Measurements from ENCODE around the gene MAOA.
"Not testable (repeated sequence)": the region's sequence is repeated elsewhere in the genome, so short reads cannot be mapped to it uniquely, and the experiment has no call there.

The MAOA gene

DNA sequence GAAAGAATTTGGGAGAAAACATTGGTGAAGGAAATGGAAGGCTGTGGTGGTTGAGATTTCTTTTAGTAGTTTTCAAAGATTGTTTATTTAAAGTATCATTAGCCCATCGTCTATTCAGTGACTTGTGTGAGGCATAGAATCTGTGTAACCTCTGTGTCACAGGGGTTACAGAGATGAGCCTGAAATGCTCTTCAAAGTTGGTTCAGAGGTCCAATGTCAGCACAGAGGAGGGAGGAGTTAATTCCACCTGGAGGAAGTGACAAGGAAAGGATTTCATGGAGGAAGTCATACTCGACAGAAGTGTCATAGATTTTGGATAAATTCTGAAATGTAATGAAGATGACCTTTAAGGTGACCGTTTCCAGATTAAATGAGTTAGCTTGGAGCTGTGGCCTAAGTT, 8.2 kb downstream of the MAOA start:
- DNase-seq = no peak

DNA sequence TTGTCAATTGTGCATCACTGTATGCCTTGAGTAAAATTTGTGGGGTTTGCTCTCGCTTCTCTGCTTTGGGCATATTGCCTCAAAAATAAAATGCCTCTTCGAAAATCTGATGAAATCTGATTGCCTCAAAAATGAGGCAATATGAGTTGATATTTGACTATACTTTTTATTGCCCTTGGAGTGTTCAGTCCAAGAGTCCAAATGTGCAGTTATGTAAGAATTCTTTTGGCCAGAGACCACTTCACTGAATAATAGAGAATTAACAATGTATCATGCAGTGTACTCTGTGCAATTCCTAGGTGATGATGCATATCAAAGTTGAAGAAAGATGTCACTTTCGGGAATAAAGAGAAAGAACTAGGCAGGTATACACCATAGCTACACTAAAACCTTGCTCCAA, 8.6 kb downstream of the MAOA start:
- no peak for DNase-seq

DNA sequence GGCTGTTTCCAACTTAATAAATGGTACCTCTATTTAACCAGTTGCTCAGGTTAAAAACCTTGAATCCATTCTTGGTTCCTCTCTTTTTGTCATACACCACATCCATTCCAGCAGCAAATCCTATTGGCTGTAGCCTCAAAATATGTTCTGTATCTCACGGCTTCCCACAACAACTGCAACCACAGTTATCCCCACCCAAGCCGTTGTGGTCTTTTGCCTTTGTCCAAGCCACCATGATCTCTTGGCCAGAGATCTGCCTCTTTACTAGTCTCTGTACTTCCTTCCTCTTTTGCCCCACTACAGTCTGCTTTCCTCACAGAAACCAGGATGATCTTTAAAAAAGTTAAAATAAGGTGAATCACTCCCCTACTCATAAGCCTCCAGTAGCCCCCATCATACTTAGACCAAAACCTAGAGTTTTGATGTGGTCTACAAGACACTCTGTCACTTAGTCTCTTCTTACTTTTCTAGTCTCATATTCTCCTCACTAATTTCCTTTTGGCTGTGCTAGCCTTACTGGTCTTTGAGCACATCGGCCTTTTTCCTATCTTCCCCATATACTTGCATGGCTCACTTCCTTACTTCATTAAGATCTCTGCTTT, 10.3 kb downstream of the MAOA start:
- no peak for DNase-seq

DNA sequence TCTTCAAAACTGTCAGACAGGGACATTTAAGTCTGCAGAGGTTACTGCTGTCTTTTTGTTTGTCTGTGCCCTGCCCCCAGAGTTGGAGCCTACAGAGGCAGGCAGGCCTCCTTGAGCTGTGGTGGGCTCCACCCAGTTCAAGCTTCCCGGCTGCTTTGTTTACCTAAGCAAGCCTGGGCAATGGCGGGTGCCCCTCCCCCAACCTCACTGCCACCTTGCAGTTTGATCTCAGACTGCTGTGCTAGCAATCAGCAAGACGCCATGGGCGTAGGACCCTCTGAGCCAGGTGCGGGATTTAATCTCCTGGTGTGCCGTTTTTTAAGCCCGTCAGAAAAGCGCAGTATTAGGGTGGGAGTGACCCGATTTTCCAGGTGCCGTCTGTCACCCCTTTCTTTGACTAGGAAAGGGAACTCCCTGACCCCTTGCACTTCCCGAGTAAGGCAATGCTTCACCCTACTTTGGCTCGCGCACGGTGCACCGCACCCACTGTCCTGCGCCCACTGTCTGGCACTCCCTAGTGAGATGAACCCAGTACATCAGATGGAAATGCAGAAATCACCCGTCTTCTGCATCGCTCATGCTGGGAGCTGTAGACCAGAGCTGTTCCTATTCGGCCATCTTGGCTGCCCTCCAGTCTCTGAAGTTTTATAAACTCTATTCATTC, 20.0 kb downstream of the MAOA start:
- DNase-seq = not testable (repeated sequence)

DNA sequence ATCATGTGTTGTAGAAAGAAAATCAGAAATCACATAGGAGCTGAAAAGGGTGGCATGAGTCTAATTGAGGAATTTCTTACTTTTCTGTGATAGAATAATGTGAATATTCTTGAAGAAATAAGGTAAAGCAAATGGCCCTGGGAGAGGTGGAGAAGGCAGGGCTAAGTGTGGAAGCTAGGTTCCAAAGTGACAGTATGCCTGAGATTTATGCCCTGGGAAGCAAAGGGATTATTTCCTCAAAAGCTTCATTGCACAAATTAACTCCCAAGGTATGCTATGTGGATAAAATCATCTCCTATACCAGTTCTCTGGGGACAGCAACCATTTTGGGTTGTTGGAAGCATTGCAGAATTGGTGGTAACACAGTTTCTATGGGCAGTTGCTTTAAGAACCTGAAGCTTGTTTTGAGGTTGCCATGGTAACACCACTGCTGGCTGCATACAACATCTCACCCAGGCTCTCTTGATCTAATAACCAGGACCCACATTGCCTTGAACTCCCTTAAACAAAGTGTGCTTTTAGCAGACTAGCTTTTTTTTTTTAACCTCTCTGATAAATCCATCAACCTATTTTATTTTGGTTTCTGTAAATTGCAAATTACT, 21.0 kb downstream of the MAOA start:
- no peak for DNase-seq

DNA sequence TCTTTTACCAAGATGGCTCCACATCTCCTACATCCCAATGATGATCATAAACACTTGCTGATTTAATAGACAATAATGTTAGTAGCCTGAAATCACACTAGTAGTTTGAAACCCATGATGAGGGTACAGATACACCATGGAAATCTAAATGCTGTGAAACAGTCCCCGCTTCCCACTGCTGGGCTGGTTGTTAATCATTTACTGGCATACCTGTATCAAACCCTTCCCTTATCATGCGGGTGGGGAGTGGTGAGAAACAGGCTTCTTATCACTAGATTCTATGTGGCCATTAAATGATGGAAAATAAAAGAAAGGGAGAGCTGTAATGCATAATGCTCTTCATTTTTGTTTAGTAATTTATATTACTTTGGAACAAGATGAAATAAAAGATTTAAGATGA, 21.9 kb downstream of the MAOA start:
- DNase-seq = no peak

DNA sequence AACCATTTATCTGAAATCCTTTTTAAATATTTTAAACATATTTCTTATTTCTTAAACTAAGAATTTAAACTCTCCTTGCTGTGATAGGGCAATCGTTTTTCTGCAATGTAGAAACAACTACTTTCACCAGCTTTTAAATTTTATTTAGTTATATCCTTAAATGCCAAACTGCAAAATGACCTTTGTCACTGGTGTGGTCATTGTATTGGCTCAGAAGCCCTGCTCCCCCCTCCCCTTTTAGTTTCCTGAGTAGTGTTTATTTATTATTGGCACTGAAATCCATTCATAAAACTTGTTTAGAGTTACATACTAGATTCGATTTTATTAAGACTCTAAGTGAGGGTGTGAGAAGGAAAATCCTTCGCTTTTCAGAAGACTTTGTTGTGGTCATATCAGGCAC, 23.0 kb downstream of the MAOA start:
- DNase-seq = no peak

DNA sequence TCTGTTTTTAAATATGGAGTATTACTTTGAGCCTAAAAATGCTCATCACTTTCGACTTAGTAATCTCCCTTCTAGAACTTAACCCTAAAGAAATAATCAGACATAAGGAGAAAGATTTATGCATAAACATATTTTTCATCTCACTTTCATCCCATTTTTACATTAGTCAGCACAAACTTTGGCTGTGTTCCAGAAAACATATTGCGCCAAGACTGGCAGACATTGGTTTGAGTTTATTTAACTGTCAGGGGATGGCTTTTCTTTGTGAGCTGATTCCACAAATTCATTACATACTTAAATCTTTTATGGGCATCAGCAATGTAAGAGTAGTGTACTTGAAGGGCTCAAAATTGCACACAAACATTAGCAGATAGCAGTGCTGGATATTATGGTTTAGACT, 23.7 kb downstream of the MAOA start:
- DNase-seq = no peak

DNA sequence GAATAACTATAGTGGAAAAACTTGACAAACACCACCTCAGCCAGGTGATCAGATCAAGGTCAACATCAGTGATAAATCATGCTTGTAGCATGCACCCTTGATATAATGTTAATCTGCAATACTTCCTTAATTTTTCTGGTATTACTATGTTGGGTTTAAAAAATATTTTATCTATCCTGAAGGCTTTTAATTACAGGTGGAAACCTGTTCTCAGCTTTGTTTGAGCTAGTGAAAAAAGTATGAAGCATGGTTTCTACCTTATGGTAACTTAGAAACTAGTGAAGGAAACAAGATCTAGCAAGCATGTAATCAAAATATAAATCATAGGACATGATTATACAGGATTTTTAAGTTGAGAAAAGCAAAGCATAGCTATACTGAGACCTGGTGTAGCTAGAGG, 26.6 kb downstream of the MAOA start:
- no peak for DNase-seq

DNA sequence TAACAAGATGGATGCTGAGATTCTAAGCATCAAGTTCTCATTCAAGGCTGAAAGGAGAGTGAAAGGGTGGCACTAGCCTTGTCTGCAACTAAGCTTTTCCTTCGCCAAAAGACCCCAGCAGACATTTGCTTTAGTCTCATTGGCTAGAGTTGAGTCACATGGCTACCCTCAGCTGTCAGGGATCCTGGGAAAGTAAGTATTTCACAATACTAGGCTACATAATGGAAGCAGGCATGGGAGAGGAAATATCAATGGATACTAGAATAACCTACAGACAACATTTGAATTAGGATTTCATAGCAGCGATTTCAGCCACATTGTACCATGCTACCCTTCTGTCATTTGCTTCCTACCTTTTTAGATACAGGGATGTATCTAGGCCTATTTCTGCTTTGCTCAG, 29.1 kb downstream of the MAOA start:
- no peak for DNase-seq

DNA sequence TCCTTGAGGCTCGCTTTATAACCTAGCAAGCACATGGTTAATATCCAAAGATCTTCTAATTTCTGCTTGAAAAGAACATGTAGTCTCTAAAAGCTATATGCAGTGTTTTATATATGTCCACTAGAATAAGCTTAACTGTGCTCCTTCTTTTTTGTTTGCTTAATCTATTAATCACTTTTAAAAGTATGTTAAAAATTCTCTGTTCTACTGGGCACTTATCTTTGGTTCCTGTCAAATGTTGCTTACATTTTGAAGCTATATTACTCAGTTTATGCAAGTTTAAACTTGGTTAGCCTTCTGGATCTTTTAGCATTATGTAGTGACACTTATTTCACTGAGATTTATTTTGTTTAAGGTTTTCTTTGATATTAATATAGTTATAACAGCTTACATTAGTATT, 32.5 kb downstream of the MAOA start:
- DNase-seq = no peak

DNA sequence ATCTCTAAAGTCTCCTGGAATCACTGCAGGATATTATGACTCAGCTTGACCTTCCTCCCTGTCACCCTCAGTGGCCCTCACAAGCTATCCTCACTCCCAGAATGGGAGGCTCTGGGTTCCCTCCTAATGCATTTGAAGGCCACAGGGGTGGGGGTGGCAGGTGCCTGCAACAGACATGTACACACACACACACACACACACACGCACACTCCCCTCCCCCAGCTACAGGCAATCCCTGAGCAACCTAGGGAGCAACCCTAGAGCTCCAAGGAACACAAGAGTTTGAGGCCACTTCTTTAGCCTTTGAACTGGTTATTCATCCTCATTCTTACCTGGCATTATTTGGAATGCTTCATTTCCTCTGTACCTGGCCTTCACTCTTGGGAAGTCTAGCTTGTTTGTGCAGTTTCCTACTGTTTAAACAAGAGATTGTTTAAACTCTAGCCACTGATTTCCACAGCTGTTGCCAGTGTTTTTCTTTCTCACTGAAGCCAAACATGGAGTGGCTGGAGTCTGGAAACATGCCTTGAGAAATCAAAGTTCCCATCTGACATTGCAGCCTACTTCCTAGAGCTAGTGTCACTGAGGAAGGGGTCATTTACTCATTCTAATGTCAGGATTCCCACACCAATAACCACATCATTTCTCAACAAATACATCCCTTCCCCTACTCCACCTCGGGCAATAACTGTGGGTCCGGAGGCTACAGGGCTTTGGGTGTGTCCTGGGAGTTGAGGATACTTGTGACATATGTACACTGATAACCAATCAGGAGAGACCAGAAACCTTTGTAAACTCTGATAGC, 37.7 kb downstream of the MAOA start:
- no peak for DNase-seq

DNA sequence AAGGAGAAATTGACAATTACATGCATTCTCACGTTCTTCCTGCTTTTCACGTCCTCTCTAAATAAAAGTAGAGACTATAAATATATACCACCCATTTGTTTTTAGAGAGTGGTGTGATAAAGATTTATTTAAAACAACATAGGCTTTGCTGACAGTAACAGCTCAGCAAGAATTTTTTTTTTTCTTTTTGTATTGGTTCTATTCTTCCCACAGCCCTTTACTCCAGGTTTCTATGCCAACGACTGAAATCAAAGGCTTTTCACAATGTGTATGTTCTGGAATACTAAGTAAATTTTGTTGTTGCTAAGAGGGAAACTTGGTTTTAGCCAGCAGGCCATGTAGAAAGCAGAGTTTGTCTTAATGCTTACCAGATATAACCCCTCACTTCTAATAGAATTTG, 43.4 kb downstream of the MAOA start:
- DNase-seq = no peak

DNA sequence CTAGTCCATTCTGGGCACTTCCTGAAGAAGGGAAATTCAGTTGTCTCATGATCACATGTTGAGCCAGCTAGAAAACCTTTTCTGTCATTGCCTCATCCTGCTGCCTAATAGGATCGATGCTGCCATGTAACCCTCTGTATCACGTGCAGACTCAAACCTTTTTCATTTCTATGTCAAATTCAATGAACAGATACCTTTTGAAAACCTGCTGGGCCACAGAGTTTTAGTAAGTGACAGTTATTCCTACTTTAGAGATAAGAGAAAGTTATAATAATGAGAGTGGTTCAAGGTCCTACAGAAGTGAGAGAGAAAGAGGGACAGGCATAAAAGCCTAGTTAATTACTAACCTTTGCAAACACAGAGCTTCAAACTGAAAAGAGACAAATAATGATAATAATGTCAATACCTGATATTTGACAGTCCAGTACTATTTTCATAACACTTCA, 46.0 kb downstream of the MAOA start:
- DNase-seq = no peak

DNA sequence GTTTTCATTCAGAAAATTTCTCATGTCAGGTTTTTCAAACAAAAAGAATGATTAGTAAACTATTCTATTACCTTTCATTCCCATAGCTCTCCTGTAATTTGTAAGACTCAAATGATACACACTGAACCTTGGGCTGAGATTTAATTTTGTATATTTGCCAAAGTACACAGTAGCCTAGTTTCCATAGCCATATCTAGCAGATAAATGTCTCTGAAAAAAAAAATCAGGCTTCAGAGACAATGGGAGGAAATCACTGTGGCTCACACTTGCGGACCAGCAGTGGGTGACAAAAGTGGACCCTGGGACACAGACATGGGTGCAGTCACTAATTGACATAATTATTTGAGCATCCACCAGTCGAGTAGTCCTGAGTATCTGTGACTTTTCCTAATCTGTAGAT, 46.6 kb downstream of the MAOA start:
- no peak for DNase-seq

DNA sequence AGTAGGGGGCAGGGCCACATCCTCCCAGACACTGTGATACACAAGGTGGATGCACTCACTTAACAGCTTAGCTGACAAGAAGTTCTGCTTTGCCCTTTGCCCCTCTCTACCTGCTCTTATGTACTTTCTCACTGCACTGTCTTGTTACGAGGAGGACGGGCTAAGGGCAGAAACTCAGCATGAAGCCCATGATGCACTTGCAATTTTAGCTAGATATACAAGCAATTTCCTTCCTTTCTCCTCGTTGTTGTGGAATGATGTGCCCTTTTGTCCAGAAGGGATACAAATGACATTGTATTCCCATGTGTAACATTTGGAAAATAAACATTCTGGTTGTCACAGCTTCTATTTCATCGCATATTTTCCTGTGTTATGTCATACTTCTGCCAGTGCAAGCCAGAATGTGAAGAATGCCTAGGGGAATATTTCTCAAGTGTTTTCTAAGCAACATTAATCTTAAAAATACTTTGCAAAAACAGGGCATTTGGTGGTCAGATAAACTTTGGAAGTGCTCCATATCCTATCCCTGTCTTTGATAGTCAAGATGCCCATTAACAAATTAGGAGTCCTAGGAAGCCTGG, 47.2 kb downstream of the MAOA start:
- peak; percentile 18 for DNase-seq

DNA sequence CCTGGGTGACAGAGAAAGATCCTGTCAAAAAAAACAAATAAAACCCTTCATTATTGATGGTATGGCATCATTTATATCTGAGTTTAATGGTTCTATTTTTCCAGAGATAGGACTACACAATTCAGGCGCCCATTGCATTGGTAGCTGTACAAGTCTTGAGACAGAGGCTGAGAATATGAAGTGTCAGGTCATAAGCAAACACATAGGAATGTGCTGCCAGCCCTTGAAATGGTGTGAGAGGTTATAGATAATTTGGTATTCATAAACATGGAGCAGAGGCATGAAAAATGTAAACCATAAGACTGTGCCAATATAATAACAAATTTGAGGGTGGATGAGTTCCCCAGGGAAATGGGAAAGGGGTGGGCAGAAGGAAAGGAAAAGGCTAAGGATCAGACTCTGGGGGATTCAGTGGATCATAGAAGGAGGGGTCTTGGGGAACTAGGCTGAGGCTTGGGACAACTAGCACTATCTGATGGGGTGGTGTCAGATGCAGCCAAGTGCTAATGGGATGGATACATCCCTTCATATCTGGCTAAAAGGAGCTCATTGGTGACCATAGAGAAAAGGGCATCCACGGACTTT, 50.8 kb downstream of the MAOA start:
- DNase-seq = no peak

DNA sequence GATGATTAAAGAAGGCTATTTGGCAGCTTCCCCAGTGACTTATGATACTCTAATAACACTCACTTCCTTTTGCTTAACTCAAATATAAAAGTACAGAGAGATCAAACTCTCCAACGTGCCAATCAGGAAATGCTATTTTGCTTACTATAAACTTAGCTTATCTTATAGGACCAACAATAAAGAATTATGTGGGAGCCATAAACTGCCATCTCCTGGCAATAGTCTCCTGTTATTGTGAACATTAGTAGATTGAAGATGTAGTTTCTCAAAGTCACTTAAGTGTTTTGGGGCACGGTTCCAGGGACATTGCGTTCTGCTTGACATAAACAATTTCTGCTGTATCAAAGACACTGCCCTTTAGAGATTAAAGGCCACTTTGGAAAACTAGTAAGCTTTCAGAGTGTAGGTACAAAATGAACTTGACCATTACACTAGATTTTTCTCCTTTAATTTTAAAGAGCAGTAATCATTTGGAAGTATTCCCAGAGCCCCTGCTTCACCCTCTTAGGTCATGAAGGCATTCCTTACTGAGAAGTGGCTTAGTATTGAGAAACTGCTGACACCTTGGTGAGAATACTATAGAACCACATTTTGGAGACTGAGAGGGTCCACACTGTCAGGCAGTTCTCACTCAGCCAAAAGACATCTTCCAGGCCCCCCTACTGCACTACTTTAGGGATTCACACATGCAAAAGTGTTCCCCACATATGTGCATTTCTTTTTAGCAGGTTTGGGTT, 51.9 kb downstream of the MAOA start:
- no peak for DNase-seq

DNA sequence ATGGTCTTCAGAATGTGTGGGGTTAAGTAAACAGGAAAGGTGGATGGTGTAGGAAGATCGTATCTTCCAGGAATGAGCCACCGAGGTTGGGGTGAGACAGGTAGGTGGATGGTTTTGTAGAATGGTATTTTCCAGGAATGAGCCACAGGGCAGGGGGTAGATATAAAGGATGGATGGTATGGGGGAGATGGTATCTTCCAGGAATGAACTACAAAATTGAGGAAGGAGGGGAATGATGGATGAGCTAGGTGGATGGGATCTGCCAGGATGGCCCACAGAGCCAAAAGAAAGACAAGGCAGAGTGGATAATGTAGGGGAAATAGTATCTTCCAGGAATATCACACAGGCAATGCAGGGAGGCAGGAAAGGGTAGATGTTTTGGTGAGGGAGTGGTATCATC, 60.0 kb downstream of the MAOA start:
- no peak for DNase-seq

DNA sequence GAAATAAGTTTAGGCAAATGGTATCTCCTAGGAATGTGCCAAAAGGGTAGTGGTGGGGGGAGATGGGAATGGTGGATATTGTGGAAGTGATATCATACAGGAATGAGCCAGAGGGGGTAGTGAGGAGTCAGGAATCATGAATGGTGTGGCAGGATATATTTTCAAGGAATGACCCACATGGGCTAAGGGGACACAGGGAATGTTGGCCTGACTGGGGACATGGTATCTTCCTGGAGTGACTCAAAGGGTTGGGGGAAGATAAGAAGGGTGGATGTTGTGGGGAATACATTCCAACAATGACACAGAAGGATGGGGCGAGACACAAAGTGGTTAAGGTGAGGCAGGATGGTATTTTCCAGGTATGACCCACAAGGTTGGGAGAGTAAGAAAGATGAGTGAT, 60.6 kb downstream of the MAOA start:
- no peak for DNase-seq

DNA sequence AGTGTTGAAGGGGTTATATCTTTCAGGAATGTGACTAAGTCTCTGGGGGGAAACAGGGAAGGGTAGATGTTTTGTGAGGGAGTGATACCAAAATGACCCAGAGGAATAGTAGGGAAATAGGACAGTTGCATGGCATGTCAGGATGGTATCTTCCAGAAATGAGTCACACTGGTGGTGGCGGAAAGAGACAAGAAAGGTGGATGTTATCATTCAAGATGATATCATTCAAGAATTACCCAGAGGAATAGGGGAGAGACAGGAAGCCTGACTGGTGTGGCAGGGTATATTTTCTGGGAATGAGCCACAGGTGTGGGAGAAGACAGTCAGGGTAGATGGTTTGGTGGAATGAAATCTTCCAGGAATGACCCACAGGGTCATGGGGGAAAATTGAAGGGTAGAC, 61.1 kb downstream of the MAOA start:
- DNase-seq = no peak

DNA sequence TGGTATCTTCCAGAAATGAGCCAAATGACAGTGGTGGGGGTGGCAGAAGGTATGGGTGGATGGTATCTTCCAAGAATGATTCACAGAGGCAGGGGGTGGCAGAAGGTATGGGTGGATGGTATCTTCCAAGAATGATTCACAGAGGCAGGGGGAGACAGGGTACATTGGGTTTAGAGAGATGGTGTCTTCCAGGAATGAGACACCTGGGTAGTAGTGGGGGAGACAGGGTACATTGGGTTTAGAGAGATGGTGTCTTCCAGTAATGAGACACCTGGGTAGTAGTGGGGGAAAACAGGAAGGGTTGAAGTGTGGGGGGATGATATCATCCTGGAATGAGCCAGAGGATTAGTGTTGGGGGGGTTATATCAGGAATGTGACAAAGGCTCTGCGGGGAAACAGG, 62.0 kb downstream of the MAOA start:
- DNase-seq = no peak
